T-helper 9 cell (primary cell): Measurements from ENCODE around the gene FOS.

Experiments
- DNase-seq: peaks from one replicate; pipeline ENCODE4 v3.0.0-alpha.2; 2020

FOS gene

DNA sequence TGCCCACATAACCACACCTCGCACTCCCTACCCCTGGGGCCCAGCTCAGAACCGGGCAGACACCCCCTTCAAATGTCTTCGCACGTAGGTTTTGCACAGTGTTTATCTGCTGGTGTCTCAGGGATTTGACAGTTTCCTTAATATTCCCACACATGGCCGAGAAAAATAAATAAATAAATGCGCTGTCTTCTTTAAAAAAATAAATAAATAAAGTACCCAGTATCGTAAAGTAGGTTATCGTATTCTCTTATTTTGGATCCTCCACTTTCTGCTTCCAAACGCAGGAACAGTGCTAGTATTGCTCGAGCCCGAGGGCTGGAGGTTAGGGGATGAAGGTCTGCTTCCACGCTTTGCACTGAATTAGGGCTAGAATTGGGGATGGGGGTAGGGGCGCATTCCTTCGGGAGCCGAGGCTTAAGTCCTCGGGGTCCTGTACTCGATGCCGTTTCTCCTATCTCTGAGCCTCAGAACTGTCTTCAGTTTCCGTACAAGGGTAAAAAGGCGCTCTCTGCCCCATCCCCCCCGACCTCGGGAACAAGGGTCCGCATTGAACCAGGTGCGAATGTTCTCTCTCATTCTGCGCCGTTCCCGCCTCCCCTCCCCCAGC lies 710 bp upstream of the FOS start:
- DNase-seq: no peak

DNA sequence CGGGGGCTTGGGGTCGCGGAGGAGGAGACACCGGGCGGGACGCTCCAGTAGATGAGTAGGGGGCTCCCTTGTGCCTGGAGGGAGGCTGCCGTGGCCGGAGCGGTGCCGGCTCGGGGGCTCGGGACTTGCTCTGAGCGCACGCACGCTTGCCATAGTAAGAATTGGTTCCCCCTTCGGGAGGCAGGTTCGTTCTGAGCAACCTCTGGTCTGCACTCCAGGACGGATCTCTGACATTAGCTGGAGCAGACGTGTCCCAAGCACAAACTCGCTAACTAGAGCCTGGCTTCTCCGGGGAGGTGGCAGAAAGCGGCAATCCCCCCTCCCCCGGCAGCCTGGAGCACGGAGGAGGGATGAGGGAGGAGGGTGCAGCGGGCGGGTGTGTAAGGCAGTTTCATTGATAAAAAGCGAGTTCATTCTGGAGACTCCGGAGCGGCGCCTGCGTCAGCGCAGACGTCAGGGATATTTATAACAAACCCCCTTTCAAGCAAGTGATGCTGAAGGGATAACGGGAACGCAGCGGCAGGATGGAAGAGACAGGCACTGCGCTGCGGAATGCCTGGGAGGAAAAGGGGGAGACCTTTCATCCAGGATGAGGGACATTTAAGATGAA lies 630 bp downstream of the FOS start:
- peak; percentile 39 for DNase-seq

DNA sequence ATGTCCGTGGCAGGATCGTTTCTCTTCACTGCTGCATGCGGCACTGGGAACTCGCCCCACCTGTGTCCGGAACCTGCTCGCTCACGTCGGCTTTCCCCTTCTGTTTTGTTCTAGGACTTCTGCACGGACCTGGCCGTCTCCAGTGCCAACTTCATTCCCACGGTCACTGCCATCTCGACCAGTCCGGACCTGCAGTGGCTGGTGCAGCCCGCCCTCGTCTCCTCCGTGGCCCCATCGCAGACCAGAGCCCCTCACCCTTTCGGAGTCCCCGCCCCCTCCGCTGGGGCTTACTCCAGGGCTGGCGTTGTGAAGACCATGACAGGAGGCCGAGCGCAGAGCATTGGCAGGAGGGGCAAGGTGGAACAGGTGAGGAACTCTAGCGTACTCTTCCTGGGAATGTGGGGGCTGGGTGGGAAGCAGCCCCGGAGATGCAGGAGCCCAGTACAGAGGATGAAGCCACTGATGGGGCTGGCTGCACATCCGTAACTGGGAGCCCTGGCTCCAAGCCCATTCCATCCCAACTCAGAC lies 1.2 kb downstream of the FOS start:
- DNase-seq: no peak

DNA sequence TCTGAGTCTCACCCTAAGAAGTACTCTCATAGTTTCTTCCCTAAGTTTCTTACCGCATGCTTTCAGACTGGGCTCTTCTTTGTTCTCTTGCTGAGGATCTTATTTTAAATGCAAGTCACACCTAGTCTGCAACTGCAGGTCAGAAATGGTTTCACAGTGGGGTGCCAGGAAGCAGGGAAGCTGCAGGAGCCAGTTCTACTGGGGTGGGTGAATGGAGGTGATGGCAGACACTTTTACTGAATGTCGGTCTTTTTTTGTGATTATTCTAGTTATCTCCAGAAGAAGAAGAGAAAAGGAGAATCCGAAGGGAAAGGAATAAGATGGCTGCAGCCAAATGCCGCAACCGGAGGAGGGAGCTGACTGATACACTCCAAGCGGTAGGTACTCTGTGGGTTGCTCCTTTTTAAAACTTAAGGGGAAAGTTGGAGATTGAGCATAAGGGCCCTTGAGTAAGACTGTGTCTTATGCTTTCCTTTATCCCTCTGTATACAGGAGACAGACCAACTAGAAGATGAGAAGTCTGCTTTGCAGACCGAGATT lies 1.7 kb downstream of the FOS start:
- no peak for DNase-seq

DNA sequence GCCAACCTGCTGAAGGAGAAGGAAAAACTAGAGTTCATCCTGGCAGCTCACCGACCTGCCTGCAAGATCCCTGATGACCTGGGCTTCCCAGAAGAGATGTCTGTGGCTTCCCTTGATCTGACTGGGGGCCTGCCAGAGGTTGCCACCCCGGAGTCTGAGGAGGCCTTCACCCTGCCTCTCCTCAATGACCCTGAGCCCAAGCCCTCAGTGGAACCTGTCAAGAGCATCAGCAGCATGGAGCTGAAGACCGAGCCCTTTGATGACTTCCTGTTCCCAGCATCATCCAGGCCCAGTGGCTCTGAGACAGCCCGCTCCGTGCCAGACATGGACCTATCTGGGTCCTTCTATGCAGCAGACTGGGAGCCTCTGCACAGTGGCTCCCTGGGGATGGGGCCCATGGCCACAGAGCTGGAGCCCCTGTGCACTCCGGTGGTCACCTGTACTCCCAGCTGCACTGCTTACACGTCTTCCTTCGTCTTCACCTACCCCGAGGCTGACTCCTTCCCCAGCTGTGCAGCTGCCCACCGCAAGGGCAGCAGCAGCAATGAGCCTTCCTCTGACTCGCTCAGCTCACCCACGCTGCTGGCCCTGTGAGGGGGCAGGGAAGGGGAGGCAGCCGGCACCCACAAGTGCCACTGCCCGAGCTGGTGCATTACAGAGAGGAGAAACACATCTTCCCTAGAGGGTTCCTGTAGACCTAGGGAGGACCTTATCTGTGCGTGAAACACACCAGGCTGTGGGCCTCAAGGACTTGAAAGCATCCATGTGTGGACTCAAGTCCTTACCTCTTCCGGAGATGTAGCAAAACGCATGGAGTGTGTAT lies 2.4 kb downstream of the FOS start:
- peak; percentile 47 for DNase-seq

DNA sequence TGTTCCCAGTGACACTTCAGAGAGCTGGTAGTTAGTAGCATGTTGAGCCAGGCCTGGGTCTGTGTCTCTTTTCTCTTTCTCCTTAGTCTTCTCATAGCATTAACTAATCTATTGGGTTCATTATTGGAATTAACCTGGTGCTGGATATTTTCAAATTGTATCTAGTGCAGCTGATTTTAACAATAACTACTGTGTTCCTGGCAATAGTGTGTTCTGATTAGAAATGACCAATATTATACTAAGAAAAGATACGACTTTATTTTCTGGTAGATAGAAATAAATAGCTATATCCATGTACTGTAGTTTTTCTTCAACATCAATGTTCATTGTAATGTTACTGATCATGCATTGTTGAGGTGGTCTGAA lies 3.0 kb downstream of the FOS start:
- no peak for DNase-seq

GRCh38 chr14:75282170-75282554 lies 3.5 kb downstream of the FOS start:
- DNase-seq: peak; percentile 40

DNA sequence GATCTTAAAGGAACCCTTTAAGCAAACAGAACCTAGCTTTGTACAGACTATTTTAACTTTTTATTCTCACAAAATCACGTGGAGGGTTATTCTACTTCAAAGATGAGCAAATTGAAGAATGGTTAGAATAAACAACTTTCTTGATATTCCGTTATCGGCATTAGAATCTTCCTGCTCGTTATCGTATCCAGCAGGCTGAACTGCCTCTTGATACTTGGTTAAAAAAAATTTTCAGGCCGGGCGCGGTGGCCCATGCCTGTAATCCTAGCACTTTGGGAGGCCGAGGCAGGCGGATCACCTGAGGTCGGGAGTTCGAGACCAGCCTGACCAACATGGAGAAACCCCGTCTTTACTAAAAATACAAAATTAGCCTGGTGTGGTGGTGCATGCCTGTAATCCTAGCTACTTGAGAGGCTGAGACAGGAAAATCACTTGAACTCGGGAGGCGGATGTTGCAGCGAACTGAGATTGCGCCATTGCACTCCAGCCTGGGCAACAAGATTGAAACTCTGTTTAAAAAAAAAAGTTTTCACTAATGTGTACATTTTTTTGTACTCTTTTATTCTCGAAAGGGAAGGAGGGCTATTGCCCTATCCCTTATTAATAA lies 4.0 kb downstream of the FOS start:
- DNase-seq: peak; percentile 75

DNA sequence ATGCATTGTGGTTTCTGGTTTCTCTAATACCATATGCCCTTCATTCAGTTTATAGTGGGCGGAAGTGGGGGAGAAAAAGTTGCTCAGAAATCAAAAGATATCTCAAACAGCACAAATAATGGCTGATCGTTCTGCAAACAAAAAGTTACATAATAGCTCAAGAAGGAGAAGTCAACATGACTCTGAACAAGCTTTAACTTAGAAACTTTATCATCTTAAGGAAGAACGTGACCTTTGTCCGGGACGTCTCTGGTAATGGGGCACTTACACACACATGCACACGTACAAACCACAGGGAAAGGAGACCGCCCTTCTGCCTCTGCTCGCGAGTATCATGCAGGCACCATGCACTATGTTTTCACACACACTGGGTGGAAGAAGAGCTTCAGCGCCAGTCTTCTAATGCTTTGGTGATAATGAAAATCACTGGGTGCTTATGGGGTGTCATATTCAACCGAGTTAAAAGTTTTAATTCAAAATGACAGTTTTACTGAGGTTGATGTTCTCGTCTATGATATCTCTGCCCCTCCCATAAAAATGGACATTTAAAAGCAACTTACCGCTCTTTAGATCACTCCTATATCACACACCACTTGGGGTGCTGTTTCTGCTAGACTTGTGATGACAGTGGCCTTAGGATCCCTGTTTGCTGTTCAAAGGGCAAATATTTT lies 4.7 kb downstream of the FOS start:
- DNase-seq: peak; percentile 44

- no peak for DNase-seq
Observed at GRCh38 chr14:75283833-75284563, 5.4 kb downstream of the FOS start.

GRCh38 chr14:75285331-75285730 lies 6.7 kb downstream of the FOS start:
- DNase-seq: no peak

DNA sequence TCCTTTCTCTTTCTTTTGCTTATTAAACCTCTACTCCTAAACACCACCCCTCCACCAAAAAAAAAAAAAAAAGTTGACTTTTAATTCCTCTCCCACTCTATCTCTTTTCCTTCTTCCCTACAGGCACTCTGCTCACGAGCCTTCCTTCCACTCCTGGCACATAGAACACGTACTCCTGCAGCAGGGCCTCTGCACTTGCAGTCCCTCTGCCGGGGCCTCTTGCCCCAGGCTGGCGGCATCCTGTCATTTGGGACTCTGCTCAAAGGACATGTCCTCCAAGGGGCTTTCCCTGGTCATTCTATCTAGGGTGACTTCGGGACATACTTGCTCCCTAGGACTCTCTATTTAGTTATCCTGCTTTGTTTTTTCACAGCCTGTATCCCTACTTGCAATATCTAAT lies 7.7 kb downstream of the FOS start:
- no peak for DNase-seq

DNA sequence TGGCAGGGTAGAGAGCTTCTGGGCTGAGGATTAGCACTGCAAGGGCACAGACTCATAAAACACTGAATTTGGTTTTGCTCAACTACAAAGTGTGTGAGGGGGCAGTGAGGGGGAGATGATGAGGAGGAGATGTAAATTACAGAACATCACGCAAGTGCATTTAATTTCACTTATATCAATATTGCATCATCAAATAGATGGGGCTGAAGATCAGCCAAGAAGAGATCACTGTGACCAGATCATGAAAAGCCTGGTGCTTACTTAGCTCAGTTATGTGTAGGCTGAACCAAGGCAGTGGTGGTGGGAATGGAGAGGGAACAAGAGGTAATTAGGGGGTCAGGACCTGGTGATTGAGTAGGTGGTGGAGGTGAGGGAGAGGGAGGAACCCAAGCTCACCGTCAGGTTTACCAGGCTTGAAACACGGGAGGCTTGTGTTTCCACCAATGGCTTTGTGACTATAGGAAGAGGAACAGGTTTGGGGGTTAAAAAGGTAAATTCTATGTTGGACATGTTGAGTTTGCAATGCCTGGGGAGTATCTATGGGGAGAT lies 11.3 kb downstream of the FOS start:
- DNase-seq: no peak

GRCh38 chr14:75290851-75291250 lies 12.2 kb downstream of the FOS start:
- DNase-seq: no peak

DNA sequence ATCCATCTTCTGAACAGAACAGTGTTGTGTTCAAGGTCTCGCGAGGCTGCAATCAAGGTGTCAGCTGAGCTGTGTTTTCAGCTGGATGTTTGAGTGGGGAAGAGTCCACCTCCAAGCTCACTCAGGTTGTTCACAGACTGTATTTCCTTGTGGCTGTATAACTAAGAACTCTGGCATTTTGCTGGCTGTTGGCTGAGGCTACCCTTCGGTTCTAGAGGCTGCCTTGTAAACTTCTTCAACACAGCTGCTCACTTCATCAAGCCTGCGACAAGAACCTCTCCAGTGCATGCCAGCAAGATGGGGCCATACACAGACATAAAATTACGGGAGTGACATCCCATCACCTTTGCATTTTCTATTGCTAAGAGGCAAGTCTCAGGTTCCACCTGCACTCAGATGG lies 12.7 kb downstream of the FOS start:
- no peak for DNase-seq

DNA sequence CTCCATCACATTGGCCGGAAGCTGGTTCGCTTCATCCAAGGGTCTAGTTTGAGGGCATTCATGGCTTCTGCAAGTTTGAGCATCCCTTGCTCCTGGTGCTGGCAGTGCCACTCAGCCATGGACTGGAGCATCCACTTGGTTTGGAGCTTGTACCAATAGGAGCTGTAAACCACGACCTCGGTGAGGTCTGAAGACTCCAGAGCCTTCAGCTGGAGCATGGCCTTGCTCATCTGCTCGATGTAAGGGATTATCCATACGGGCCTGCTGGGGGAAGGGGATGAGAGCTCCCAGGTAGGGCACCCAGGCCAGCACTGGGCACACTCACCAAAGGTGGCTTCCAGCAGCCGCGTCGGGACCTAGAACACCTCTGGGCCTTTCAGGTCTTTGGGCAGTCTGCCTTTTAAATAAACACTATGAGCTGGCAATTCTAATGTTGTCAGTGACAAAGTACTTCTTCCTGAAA lies 13.5 kb downstream of the FOS start:
- no peak for DNase-seq

GRCh38 chr14:75292886-75293285 lies 14.3 kb downstream of the FOS start:
- no peak for DNase-seq

DNA sequence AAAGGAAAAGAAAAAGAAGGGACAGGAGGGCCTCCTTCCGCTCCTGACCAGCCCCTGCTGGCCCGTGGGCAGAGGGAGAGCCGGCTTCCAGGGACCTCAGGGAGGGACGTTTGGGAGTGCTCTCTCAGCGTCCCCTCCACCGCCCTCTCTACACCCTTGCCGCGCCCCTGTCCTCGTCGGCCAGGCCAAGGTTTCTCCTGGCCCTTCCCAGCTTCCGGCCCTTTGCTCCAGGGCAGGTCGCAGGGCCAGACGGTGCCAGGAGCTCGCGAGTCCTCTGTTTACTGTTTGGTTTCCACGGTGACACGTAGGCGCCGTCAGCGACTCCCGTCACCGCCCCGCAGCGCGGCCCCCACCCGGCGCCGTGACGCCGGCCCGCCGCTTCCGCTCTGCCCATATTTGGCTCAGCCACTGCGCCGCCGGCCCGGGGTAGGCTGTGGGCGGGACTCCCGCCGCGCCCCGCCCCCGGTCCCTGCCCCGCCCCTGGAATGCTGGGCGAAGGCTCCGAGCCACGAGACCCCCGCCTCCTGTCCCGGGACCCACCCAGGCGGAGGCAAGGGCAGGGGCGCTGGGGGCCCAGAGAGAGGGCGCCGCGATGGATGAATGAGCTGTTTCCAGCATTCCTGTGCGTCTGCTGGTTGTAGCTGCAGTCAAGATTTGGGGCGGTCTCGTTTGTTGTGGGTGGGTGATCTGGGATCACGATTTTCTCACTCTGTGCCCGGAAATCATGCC lies 15.5 kb downstream of the FOS start:
- peak; percentile 93 for DNase-seq

- no peak for DNase-seq
Observed at GRCh38 chr14:75294649-75295033, 16.0 kb downstream of the FOS start.

DNA sequence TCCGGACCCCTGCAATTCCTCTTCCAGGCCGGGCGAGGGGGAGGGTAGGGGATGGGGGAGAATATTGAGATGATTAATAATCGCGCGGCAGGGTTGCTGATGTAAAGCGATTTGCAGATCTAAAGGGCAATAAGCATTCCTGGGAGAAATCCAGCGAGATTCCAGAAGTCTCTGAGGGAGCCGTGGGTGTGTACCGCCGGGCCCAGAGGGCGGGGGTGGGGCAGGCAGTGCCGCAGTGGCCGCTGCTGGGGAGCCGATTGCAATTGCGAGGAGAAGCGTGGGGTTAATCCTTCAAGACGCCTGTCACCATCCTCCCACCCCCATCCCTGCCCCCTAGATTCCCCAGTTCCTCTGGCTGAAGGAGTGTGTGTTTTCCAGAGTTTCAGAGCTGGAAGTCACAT lies 16.4 kb downstream of the FOS start:
- DNase-seq: no peak
